Stimulated activated CD4-positive, alpha-beta T cell treated with anti-CD3 and anti-CD28 coated beads, Interleukin-1b, Interleukin-23, amount 100 ng/mL, for 48 hours (primary cell): ENCODE results near the gene NMUR1.

ENCODE experiments used
- DNase-seq: peaks from one replicate; pipeline ENCODE4 v3.0.0-alpha.2; 2020

NMUR1 gene

DNA sequence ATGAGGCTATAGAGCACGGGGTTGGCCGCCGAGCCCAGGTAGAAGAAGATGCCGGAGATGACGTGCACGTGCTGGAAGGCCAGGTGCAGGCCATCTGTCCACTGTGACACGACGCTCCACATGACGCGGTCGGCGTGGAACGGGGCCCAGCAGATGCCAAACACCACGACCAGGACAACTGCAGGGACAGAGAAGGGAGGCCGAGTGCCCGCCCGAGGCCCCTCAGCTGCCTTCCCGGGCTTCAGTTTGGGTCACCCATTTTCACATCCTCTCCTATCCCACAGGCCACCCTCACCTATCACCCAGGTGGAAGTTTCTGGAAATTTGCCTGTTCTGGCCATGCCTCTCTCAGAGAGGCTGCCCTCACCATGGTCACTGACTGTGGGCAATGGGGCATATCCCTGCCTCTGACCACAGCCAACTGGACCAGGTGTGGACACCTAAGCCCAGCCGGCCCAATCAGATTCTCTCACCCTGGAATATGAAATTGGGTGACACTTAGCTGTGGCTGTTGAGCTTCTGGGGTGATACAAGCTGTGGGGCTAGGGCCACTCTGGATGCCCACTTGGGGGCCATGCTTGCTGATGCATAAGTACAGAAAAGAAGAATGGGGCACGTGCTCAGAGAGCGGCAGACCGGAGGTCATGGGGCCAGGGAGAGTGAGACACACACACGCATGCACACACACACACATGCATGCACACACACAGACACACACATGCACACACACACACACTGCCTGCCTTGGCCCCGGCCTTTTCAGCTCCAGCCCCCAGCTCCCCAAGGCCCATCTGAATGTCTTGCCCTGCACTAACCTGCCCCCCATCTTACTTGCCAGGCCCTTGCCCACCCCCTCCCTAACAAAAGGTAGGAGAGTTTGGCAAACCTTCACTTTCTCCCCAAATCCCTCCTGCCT is 4.7 kb downstream of the NMUR1 start:
- DNase-seq: no peak

DNA sequence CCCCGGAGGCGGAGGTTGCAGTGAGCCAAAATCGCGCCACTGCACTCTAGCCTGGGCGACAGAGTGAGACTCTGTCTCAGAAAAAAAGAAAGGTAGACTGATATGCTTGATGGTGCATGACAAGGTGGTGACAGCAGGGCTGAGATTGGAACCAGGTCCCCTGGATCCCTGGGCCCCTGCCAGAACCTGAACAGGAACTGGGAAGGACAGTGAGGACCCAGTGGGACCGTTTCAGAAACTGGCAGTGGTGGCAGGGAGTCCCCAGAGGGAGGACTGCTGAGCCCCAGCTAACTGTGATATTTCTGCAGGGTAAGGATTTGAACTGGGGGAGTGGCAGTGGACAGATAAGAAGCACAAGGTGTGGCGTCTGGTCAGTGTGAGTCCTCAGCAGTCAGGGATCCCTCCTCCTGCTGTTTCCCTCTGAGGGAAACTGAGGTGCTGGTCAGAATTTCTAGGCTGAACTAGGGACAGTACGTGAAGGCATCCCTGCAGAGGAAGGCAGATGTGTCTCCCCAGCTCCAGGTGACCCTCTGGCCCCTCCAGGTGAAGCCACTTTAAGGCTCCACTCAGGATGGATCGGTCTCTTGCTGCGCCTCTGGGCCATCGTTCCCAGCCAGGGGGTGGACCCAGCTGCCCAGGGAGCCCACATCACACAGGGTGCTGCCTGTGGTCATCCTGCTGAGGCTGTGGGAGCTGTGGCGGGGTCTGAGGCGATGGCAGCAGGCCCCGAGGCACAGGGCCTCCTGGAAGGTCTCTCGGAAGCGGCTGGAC is 5.6 kb downstream of the NMUR1 start:
- no peak for DNase-seq

DNA sequence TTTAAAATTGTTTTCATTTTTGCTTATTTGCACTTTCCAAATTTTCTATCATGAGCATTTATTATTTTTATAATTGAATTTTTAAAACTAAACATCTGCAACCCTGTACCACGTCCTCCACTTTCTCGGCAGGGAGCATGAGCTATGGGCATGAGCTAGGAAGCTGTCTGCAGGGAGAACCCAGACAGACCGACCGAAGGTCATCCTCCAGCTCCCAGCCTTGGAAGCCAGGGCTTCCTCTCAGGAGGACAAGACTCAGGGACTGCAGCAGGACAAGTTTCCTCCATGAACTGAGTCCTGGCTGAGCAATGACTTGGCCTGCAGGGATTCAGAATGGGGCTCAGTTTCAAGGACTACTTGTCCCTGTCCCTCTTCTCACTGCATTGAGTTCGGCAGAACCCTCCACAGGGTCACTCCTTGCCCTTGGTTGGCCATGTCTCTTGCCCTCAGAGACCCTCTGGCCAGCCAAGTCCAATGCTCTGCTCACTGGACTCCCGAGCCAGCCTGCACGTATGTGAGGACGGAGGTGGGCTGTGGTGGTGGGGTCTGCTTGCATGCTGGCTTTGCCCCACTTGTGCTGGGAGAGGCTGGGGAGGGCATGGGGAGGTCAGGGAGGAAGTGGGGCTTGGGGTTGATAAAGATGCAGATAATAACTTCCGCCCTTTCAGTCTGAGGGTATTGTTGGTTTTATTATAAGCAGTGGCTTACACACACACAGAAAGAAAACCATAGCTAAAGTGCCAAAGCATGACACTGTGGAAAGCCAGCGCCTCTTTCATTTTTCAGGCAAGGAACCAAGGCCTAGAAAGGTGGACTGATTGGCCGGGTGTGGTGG is 6.6 kb downstream of the NMUR1 start:
- DNase-seq: no peak

DNA sequence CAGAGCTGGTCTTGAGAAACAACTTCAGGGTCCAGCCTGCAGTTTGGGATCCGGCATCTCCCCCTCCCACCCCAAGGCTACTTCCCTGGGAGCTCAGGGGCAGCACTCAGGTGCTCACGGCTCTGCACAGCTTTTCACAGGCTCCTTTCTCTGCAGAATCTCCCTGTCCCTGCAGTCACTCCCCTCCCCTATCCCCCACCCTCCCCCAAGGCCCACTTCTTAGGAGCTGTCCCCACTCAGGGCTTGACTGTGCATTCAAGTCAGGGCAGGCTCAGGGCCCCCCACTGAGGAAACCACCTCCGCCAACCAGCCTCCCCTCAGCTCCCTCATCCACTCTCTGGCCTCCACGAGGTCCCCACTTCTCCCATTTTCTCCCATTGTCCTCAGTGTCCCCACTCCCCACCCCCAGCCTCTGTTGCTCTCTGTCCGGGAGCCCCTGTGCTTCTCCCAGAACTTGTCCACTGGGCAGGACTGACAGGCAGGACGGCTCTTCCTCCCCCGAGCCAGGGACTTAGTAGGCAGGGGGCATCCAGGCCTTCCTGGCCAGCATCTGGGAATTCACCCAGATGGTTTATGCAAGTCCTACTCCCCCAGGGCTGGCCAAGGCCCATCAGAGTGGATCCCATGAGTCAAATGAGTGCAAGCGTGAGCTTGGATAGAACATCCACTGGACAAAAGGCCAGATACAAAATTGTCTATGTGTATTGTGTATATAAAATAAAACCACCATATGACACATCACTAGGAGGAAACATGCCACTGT is 7.6 kb downstream of the NMUR1 start:
- no peak for DNase-seq

DNA sequence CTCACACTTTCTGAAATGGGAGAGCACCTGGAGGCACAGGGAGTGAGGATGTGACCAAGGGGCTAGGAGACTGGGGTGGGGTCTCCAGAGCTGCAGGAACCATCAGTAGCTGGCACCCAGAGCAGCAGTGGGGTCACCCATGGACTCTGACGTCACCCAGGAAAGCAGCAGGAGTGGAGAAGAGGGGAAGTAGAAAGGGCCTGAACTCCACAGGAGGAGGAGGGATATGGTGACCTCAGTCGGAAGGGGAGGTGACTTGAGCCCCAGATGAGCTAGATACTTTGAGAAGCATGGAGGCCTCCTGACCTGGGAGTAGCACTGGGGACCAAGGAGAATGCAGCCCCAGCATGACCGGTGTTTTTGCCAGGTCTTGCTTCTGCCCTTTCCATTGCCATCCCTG is 8.8 kb downstream of the NMUR1 start:
- DNase-seq: no peak

DNA sequence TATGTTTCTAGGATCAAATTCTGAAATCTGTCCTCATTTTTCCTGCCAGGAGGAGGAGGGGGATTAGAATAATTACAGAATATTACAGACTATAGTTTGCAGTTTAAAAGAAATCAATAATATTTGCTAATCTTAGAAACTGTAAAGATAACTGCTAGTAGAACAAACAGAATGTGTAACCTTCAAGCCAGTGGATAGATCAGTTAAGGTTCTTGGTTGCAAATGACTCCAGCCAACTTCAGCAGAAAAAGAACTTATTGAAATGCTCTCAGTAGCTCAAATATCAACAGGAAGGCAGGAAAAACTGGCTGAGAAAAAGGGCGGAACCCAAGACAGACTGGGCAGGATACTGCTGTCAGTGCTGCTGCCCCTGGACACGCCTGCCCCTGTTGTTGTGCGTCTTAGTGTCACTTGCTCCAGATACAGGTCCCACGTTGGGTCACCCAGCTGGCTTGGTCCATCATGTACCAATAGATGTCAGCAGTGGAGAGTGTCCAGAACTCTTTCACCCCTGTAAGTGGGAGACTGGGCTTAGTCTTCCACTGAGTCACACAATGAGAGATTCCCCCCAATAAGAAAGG is 10.2 kb downstream of the NMUR1 start:
- DNase-seq: no peak

DNA sequence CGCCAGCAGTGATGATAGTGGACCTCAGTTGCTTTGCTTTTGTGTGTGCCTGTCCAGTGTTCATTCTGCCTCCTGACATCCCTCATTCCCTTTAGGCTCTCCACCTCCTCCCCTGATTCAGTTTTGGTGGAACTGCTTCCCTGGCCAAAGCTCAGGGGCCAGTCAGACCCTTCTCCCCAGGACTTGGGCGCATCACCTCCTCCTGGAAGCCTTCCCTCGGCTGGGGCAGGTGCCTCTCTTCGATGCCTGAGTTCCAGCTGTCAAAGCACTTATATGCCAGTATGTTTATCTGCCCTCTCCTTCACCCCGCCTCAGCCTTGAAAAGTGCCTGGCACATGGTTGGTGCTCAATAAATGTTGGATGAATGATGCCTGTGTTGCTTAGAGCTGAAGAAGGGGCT is 11.5 kb downstream of the NMUR1 start:
- no peak for DNase-seq

DNA sequence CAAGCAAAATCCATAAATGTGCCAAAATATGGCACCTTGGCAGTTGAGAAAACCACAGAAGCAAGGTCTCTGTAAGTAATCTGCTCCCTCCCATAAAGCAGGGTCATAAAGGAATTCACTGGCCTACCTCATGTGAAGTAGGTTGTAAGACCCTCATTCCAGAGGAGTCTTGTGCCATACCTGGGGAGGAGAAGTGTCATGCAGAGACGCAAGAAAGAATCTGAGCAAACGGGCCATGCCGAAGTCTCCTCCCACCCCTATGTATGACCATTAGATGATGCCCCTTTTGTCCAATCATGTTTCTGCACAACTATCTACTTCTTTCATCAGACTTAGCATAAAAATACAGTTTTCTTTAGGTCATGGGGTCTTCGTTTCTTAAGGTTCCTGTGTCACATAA is 14.6 kb downstream of the NMUR1 start:
- DNase-seq: no peak

DNA sequence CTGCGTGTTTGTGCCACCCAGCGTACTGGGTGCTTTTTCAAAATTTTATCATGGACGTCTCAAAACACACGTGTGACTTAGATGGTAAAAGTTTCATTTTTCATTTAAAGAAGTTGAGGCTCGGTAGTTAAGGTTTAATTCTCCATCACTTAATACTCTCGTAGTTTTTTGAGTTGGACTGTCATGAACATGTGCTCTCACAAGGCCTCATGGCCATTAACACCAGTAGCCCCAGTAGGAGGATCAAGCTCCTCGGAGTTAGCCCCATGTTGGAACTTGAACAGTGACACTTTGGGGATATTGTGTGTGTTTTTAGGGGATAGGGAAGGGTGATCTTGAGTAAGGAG is 15.3 kb downstream of the NMUR1 start:
- DNase-seq: no peak

DNA sequence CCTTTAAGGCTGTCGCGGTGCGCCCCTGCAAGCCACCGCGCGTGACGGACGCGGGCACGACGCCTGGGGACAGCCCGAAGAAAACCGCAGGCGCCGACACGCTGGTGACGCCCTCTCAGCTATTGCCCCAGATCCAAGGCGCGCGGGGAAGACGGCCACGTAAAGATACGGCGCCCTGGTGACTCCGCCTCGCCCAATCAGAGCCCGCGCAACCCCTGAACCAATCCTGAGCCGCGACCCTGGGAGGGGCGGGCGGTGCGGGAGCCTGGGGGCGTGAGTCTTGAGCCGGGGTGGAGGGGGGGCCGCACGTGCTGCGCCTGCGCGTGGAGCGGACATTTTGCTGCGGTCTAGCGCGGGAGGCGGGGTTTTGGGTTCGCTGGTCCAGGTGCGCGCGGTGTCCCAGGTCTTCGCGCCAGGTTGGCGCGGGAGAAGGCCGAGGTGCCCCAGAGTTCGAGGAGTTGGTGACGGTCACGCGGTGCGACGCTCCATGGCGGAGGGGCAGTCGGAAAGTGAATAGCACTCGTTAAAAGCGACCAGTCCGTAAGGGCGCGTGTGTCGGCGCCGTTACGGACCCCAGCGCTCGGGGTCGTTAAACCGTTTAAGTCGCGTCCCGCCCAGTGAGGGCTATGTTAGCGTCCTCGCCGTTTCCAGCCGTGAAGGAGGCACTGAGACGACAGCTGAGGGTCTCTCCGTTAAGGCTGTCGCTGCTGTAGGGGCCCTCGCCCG is 15.9 kb downstream of the NMUR1 start:
- DNase-seq: peak; percentile 99

DNA sequence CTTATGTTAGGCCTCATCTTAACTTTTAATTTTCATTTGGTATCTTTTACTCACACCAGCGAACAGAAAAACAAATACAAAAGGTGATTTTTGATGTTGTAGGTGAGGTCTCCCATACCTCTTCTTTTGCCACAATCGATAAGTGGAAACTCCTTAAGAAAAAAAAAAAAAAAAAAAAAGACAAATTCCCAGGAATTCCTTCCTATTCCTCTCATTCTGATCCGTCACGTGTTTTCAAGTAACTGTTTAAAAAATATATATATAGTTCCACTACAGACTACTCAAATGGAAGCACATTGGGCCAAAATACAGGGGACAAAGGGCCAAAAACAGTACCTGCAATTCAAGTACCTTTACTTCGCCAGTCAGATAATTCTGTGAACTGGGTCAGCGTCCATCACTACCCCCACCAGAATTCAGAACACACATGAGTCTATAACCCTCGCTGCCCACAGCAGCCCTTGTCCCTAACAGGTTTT is 16.5 kb downstream of the NMUR1 start:
- DNase-seq: no peak

DNA sequence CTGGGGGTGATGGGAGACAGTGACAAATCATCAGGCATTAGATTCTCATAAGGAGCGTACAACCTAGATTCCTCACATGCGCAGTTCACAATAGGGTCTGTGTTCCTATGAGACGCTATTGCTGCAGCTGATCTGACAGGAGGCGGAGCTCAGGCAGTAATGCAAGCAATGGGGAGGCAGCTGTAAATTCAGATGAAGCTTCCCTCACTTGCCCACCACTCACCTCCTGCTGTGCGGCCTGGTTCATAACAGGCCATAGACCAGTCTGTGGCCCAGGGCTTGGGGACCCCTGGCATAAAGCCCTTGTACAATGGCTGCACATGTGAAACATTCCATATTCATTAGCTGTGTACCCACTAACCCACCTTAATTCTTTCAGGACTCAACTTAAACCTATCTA is 18.0 kb downstream of the NMUR1 start:
- DNase-seq: no peak

DNA sequence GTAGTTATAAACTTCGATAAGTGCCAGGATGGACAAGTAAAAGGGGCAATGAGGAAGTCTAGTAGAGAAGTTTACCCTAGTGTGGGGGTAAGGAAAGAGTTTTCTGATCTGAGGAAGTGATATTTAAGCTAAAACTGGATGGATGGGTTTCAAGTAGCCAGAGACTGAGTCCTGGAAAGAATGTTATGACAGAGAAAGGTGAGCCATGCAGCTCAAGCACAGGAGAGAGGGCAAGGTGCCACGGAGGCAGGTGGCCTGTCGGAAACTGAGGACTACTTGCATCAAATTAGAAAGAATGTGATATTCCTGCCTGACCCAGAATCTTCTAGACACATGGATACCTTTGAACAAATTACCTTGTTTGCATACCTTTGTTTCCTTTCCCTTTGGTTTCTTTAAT is 26.5 kb downstream of the NMUR1 start:
- DNase-seq: no peak

DNA sequence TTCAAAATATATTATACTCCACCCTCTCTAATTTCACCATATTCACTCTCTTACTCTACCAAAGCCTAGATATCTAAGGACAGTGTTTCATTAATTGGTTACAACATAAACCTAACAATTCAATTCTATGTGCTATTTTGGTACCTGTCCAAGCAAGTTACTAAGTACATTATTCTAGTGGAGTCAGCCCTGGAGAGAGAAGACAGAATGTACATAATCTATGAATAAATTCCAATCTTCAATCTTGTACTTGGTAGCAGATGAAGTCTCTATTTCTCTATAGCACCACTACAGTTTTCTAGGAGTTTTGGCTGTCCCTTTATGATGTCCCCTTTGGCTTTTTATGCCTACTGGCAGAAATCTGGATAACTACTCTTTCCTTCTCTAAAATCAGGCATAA is 27.6 kb downstream of the NMUR1 start:
- DNase-seq: no peak

DNA sequence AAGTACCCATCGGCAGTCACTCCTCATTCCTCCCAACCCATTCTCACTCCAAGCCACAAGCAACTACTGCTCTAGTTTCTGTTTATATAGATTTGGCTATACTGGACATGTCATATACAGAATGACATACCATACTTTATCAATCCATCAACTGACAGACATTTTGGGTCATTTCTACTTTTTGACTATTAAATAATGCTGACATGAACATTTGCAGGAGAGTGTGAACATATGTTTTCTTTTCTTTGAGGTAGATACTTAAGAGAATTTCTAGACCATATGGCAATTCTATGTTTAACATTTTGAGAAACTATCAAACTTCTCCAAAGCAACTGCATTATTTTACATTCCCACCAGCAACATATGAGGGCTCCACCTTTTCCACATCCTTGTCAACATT is 32.6 kb downstream of the NMUR1 start:
- DNase-seq: no peak

DNA sequence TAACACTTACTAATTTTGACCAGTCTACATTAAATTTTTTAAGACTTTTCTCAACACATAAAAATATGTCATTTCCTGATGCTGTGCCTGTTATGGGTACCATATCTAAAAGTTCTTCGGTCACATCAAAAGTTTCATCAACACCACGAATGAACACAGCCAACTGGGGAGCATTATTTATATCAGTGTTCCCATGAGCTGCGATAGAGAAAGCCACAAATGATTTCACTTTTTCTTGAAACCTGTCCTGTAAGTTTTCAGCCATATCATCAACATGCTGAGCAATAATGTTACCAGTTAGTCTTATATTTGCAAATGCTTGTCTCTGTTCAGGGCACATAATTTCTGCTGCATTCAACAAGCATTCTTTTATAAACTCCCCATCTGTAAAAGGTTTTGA is 35.6 kb downstream of the NMUR1 start:
- DNase-seq: no peak

DNA sequence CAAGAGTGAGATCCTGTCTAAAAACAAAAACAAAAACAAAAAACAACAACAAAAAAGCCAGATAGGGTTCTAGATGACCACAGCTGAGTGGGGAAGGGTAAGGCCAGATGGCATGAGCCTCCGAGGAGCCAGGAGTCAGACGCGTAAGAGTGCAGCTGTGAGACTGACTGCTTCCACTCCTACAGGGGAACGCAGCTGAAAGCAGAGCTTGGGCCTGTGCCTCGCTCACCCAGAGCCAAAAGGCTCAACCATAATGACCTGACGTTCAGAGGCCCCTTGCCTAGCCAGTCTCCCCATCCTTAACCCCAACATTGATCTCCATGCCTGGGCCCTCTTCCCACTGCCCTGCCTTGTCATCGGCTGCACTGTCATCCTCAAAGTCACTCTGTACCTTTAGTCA is 39.4 kb downstream of the NMUR1 start:
- DNase-seq: no peak

DNA sequence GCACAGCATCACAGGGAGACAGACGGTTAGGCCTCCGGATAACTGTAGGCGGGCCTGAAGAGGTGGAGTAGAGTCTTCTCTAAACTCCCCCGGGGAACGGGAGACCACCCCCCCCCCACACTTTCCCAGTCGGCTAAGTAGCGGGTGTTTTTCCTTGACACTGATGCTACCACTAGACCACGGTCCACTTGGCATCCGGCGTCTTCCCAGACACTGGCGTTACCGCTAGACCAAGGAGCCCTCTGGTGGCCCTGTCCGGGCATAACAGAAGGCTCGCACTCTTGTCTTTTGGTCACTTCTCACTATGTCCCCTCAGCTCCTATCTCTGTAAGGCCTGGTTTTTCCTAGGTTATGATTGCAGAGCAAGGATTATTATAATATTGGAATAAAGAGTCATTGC is 40.3 kb downstream of the NMUR1 start:
- DNase-seq: peak; percentile 25

DNA sequence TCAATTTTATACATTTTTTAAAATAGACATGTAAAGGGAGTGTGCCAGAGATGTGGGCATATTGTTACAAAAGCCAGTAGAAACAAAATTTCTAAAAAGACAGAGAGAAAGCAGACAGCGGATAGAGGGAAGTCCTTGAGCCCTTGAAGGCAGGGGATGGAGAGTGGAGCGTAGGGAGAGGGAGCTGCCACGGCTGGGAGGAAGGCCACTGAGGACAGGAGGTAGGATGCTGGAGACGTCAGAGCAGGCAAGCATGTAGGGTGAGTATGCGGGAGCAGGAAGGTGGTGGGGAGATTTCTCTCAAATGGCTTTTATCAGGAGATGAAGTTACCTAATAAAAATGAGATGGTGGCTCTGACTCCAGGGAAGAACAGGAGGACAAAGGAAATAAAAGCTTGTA is 41.9 kb downstream of the NMUR1 start:
- no peak for DNase-seq

DNA sequence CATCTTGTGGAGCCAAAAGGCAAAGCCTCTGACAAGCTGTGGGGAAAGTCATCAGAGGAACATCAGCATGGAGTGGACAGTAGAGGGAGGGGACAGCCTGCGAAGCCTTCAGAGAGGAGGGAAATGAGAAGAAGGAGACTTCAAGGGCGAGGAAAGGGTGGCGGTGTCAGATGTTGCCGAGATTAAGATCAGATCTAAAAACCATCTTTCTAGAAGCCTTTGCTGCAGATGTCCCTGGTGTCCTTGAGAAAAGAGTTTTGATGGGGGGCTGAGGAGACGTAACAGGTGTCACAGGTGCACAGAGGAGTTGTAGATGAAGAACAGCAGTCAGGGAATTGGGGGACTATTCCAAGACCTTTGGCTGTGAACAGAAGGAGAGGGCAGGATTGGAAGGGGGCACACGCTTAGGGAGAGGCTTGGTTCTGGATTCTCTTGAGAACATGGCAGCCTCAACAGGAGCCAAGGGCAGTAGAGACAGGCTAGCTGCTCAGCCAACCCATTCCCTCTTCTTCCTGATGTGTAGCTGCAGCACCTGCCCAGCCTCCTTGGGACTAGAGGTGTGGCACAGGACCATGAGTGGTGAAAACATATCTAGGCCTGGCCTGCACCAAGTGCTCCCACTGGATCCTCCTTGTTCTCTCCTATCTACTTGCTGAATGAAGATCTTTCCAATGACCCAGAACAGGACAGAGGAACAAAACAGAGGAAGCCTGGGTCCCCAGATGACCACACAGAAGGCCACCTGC is 43.2 kb downstream of the NMUR1 start:
- DNase-seq: no peak
